NCI-H146 treated with DMSO at 0.1 percent for 48 hours (cell line): ENCODE measurements around the gene STARD5.

Source experiments
- DNase-seq: peaks from one replicate; lab custom pipeline; 2025; ENCODE audit not compliant: unreplicated experiment; lab: John Stamatoyannopoulos, UW

The STARD5 gene

DNA sequence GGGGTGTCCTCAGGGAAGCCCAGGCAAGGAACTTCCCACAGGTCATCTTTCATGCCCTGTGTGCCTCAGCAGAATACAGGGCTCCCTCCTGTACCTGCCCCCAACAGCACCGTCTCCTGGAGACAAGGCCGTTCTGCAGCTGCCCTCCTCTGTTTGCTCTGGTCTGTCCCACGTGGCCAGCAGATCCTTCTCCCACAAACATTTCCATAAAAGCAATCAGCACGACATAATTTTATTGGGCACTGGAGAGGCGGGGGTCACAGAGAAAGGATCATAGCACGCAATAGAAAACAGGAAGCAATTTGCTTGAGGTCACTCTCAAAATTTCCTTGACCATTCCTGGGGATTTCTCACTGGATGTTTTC lies 29.4 kb downstream of the STARD5 start:
- peak; percentile 63 for DNase-seq

GRCh38 chr15:81293728-81294515 lies 30.0 kb downstream of the STARD5 start:
- DNase-seq = no peak

GRCh38 chr15:81292523-81293001 lies 31.4 kb downstream of the STARD5 start:
- no peak for DNase-seq

- no peak for DNase-seq
These were observed 31.9 kb downstream of the STARD5 start for GRCh38 chr15:81291916-81292522.

DNA sequence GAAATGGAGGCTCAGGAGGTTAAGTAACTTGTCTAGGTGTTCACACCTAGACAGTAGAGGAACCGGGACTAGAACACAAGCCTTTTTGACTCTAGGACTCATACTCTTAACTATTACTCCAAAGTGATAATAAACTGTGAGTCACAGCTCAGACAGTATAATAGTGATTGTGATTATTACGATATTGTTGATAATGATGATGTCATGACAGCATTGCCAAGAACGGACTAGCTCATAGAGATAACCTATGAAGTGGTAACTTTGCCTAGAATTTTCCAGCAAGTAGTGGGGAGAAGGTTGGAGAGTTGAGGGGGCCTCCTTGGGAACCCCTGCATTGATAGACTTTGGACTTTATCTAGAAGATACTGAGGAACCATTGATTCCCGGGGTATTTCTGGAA lies 34.0 kb downstream of the STARD5 start:
- DNase-seq = no peak

DNA sequence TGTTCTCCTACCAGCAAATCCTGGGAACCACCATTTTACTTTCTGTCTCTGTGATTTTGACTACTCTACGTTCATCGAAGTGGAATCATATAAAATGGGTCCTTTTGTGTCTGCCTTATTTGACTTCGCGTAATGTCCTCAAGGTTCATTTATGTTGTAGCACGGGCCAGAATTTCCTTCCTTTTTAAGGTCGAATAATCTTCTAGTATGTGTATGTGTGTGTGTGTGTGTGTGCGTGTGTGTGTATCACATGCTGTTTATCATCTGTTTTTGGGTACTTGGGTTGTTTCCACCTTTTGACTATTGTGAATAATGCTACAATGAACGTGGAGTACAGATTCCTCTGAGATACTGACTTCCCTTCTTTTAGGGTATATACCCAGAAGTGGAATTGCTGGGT lies 35.3 kb downstream of the STARD5 start:
- DNase-seq = no peak

- DNase-seq = no peak
These were observed 35.9 kb downstream of the STARD5 start for GRCh38 chr15:81288040-81288439.

DNA sequence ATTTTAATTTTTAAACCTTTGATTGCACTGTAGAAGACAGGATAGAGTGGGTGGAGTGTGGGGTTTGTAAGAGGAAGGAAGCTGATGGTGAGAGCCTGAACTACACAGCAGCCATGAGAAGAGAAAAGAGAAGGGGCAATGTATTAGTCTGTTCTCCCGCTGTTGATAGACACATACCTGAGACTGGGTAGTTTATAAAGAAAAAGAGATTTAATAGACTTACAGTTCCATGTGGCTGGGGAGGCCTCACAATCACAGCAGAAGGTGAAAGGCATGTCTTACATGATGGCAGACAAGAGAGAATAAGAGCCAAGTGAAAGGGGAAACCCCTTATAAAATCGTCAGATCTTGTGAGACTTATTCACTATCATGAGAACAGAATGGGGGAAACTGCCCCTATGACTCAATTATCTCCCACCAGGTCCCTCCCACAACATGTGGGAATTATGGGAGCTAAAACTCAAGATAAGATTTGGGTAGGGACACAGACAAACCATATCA lies 37.3 kb downstream of the STARD5 start:
- no peak for DNase-seq

GRCh38 chr15:81285461-81285860 lies 38.5 kb downstream of the STARD5 start:
- DNase-seq = no peak

DNA sequence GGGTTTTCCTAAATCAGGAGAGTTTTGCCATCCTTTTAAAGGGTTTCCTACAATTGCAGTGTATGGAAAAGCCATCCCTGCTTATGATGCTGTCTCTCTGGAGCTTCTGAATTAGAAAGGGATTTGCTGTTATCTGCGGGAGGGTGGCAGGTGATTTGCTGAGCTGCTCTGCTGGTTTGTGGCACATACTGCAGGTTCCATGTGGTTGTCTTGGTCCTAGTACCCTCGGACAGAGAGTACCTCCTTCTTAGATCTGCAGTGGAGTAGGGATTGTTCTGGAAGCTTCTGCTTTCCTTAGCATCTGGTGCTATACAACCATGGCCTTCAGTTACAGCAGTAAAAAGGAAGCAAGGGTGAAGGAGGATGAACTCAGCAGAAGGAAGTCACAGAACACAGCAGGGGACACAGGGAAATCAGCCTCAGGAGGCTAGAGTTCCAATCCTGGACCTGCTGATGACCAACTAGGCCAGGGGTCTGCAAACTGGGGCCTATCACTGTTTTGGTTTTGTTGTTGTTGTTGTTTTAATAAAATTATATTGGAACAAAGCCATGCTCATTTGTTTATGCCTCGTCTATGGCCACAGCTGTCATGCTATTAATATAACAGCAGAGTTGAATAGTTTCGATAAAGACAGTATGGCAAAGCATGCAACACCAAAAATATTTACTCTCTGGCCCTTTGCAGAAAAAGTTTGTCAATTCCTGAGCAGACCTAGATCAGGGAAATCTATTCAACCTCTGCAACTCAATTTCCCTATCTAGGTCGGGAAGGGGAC lies 39.5 kb downstream of the STARD5 start:
- DNase-seq = no peak

GRCh38 chr15:81282911-81283310 lies 41.0 kb downstream of the STARD5 start:
- no peak for DNase-seq

GRCh38 chr15:81282606-81282895 lies 41.4 kb downstream of the STARD5 start:
- no peak for DNase-seq

DNA sequence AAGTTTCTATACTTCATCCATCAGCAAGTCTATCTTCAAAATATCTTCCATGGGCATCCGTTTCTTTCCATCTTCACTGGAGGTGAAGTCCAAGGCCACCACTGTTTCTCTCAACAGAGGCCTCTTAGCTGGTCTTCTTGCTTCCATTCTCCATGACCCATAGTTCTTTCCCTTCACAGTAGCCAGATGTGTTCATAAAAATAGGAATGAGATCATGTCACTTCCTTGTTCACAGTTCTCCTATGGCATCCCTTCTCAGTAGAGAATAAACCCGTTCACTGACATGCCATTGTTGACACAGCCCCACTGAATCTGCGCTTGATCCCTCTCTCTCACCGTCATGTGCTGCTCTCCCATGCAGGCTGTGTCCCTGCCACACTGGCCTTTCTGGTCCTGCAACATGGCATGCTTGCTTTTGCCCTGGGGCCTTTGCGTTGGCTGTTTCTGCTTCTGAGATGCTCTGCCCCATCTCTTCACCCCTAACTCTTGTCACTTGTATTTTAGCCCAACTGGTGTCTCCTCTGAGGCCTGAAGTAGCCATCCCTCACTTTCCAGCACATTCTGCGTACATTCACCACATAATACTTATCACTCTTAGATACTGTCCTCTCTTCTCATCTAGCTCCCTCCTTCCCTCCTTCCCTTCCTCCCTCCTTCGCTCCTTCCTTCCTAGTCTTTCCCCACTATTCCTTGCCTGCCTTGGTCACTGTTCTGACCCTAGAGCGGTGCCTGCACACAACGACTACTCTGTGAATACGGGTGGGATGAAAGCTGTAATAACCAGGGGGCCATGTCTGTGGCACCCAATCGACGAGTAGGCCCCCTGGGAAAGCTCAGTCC lies 42.0 kb downstream of the STARD5 start:
- no peak for DNase-seq

DNA sequence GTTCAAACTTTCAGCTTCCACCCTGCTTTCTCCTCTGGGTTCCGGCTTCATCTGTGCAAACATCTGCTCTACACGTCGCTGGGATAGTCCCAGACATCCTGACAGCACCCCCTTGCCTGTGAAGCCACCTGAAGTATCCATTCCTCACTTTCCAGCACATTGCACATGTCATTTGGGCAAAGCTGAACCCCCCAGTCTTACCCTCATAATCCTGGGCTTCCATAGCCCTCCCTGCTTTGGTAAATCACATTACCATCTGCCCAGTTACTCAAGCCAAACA lies 42.5 kb downstream of the STARD5 start:
- DNase-seq = no peak

- DNase-seq = no peak
These were observed 43.1 kb downstream of the STARD5 start for GRCh38 chr15:81280696-81281455.

- no peak for DNase-seq
These were observed 44.1 kb downstream of the STARD5 start for GRCh38 chr15:81279621-81280485.

DNA sequence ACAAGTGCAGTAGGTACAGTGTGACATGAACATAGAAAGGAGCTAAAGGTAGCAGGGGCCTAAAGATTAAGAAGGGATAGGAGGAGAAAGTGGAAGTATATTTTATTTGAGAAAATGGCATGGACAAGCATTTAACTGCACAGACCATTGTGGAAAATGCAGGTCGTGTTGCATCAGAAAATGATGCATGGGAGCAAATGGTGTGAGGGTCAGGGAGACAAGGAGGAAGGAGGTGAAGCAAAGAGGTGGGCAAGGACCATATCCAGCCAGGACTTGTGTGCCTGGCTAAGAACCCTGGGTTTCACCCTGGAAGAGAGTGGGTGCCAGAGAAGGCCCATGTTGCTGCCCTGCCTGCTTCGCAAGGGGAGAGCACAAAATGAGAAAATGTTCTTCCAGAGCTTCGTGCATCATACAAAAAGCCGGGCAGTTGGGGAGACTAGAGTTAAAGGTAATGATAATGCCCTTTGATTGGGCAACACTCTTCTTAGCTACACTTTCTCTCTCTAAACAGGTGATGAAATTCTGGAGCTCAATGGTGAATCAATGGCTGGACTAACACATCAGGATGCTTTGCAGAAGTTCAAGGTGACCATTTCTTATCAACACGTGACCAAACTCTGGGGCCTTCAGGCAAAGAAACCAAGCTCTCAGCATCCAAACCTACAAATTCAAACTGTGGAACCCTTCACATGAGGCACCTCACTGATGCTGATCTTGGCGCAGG lies 45.5 kb downstream of the STARD5 start:
- DNase-seq = no peak

- DNase-seq = no peak
These were observed 46.1 kb downstream of the STARD5 start for GRCh38 chr15:81277851-81278250.

- no peak for DNase-seq
These were observed 47.0 kb downstream of the STARD5 start for GRCh38 chr15:81276967-81277366.
